Right lobe of liver (tissue), 6 donors: ENCODE data around the gene C15orf40. TPM values are rescaled to one million over a fixed set of nuclear protein-coding genes. Genes with fewer than 3 reads are reported as not detected.

Source experiments
- ATAC-seq, 4 donors: fragments of 200-7000 bp; cut with Tn5 transposase; one replicate each; pipeline ENCODE4 v1.9.1; 2020; ENCODE audit warnings: mild to moderate bottlenecking in 4 of 4, moderate library complexity in 4 of 4
- DNase-seq, 3 donors: peaks; one replicate each; pipeline ENCODE4 v3.0.0-alpha.2; 2020
- H3K27ac ChIP-seq, 3 donors: fragments of 200-600 bp; one replicate each; pipeline ENCODE4 v1.8.0; 2022
- H3K27me3 ChIP-seq, 2 donors: fragments of 200-600 bp; one replicate each; pipeline ENCODE4 v1.8.0; 2022
- H3K36me3 ChIP-seq, 4 donors: fragments of 200-600 bp; sonication (generic) in 1 of 4; one replicate each; pipeline versions ENCODE4 v1.5.1 to v1.8.0; 2017 to 2022; ENCODE audit warnings: control low read depth in 1 of 4
- H3K4me1 ChIP-seq, 4 donors: fragments of 200-600 bp; sonication (generic) in 1 of 4; one replicate each; pipeline versions ENCODE4 v1.5.1 to v1.8.0; 2017 to 2022; ENCODE audit warnings: control low read depth in 1 of 4
- H3K4me3 ChIP-seq, 3 donors: fragments of 200-600 bp; one replicate each; pipeline ENCODE4 v1.8.0; 2022
- H3K9me3 ChIP-seq, 4 donors: fragments of 200-600 bp; sonication (generic) in 1 of 4; one replicate each; pipeline versions ENCODE4 v1.5.1 to v1.8.0; 2017 to 2022; ENCODE audit warnings: control low read depth in 1 of 4
- POLR2A ChIP-seq: fragments of 450-650 bp; IDR thresholded peaks from one replicate; pipeline ENCODE4 v1.6.1; 2017; ENCODE audit warnings: antibody characterized with exemption, mild to moderate bottlenecking
- WGBS: methylation state at CpG from one replicate; pipeline ENCODE4 v1.1.6; 2018; ENCODE audit warnings: low coverage, low lambda C conversion rate; ENCODE audit not compliant: insufficient coverage; ENCODE audit errors: missing lambda C conversion rate; 5-methylcytosine and 5-hydroxymethylcytosine counted together
- intact Hi-C, 2 donors: fragments of 100-400 bp; cut with DNase I; formaldehyde crosslinking; loops; one replicate each; pipeline versions ENCODE4 v1.11.2 to v1.14.1; 2022
- total RNA-seq, 6 experiments: library from RNA; depleted of rRNA in 2 of 6; stranded (reverse); fragments of >200 nt in 2 of 6; fragmentation: NEBNext Ultra II Directional in 3 of 6; extraction: Animal tissue kit (Norgen Biotek cat#: 25700) in 3 of 6; gene quantifications; one replicate each; pipeline versions ENCODE4 v1.1.0 to v1.2.4, GENCODE V29; 2016 to 2023
- TF ChIP-seq, protein P1 (sequence below), 4 donors: fragments of 200-600 bp in 3 of 4; fragments of 450-650 bp in 1 of 4; IDR thresholded peaks; one replicate each; pipeline versions ENCODE4 v1.5.1 to v1.8.0; 2016 to 2022; ENCODE audit warnings: antibody characterized with exemption in 4 of 4, mild to moderate bottlenecking in 2 of 4
- donor health status: DM: no; HTN: yes; CAD: no.
- donor health status: DM: no; HTN: no; CAD: no.
- donor health status: DM: no; HTN: no; CAD: no.
- donor health status: DM: no; HTN: yes; CAD: no.
- donor health status: DM: no; HTN: yes; CAD: no.

C15orf40 gene
- total RNA-seq, 6 experiments from 2014 or later: 7.1 to 10.7 (median 8.6) TPM

DNA sequence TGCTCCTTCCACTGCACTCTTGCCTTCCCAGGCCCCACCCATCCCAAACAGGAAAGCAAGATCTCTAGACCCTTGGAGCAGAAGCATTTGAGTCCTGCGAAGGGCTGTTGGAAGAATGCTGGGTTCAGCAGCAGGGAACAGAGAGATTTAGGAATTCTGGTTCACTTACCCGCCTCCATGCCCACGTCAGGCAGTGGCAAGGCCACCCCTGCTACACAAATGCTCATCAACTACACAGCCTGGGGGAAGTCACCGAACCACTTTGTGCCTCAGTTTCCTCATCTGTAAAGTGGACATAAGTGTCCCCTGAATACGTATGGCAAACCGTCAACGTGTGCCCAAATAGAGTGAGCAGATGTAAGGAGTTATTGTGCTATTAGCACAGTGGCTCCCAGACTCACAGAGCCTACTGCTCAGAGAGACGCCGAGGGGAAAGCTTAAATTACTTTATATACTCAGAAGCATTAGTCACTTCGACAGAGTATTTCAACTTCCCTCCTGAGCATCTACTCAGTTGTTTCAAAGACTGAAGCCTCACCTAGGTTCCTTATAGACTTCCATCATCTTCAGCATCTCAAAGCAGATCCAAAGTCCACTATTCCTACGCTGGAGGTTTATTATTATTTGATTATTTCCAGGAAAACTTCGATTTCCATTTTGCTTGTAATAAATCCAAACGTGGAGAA lies 59.8 kb downstream of the C15orf40 start:
- Histone ChIP-seq H3K27ac (peak overlapping the region in 2 of 3 donors; percentile 70 to 74), H3K4me1 (peaks cover 0 to 12% (median under 1%) of the 10 kb centered on the region in 4 donors), H3K36me3 (no peaks in the 10 kb centered on the region), H3K27me3 (no peaks in the 10 kb centered on the region), H3K4me3 (peak overlapping the region; percentile 59 to 67 (median 62)), H3K9me3 (no peaks in the 10 kb centered on the region)
- peak; percentile 5 to 56 (median 8) for ATAC-seq
- no peak for DNase-seq
- no peak for TF ChIP-seq POLR2A
- TF ChIP-seq, protein P1, sequence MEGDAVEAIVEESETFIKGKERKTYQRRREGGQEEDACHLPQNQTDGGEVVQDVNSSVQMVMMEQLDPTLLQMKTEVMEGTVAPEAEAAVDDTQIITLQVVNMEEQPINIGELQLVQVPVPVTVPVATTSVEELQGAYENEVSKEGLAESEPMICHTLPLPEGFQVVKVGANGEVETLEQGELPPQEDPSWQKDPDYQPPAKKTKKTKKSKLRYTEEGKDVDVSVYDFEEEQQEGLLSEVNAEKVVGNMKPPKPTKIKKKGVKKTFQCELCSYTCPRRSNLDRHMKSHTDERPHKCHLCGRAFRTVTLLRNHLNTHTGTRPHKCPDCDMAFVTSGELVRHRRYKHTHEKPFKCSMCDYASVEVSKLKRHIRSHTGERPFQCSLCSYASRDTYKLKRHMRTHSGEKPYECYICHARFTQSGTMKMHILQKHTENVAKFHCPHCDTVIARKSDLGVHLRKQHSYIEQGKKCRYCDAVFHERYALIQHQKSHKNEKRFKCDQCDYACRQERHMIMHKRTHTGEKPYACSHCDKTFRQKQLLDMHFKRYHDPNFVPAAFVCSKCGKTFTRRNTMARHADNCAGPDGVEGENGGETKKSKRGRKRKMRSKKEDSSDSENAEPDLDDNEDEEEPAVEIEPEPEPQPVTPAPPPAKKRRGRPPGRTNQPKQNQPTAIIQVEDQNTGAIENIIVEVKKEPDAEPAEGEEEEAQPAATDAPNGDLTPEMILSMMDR (IDR thresholded peaks at IDR 0.05): no peak
- WGBS: 7% methylated on average over 9 of the region's 13 CpGs
- intact Hi-C loops: no loop called here

DNA sequence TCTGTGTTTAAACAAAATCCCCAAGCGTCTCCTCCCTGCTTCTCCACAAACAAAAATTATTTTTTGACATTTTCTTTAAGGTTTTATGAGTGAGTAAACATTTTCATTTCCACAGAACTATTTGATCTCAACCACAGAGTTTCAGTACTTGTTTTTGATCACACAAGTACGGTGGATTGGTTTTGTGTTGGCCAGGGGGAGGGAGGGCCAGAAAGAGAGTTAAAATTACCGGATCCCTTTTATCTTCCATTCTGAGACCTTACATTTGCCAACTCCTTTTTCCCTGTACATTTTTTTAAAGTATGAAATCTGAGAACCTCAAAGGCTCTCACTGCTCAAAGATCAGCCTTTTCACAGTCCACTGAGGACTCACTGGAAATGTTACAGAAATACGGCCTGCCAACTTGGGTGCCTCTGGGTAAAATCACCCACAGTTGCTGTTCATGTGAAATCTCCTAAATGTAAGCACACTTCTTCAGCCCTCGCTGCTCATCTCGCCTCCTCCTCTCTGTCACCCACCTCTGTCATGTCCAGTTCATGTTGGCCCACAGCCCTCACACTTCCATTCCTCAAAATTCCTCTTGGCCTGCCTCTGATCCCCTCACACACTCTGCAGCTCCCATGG lies 60.6 kb downstream of the C15orf40 start:
- ATAC-seq (peak in 3 of 4 donors; percentile 2 to 7 (median 6)), DNase-seq (no peak)
- intact Hi-C loops: no loop called here
- 27% methylated on average over 6 of the region's 6 CpGs for WGBS
- Histone ChIP-seq H3K36me3 (no peaks in the 10 kb centered on the region), H3K9me3 (no peaks in the 10 kb centered on the region), H3K27me3 (no peaks in the 10 kb centered on the region), H3K4me1 (peaks cover 0 to 13% (median 3%) of the 10 kb centered on the region in 4 donors), H3K27ac (peak overlapping the region in 1 of 3 donors; percentile 70), H3K4me3 (peak overlapping the region in 2 of 3 donors; percentile 62 to 67)
- TF ChIP-seq, protein P1 (IDR thresholded peaks at IDR 0.05): no peak
- no peak for TF ChIP-seq POLR2A

DNA sequence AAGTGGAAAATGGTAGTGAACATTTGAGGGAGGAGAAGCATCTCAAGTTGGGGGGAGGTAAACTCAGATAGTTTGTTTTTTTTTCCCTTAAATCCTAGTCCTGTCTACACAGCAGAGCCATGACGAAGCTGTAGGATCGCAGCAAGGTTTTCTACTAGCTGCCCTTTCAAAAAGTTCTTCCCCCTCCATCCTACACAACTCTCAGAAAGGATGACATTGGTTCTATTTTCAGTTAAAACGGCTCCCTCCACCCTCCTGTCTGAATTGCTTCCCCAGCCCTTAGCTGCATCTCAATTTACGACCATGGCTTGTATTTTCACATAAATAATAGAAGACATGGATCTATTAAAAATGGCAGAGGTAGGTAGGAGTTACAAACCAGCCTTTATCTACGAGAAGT lies 61.1 kb downstream of the C15orf40 start:
- Histone ChIP-seq H3K27ac (peak overlapping the region in 1 of 3 donors; percentile 70), H3K4me1 (peaks cover 0 to 16% (median 3%) of the 10 kb centered on the region in 4 donors), H3K9me3 (no peaks in the 10 kb centered on the region), H3K4me3 (peak overlapping the region in 1 of 3 donors; percentile 67), H3K27me3 (no peaks in the 10 kb centered on the region), H3K36me3 (no peaks in the 10 kb centered on the region)
- TF ChIP-seq POLR2A: no peak
- TF ChIP-seq, protein P1 (IDR thresholded peaks at IDR 0.05): no peak
- intact Hi-C loops: no loop called here
- ATAC-seq (no peak), DNase-seq (no peak)
- 63% methylated on average over 5 of the region's 5 CpGs for WGBS

DNA sequence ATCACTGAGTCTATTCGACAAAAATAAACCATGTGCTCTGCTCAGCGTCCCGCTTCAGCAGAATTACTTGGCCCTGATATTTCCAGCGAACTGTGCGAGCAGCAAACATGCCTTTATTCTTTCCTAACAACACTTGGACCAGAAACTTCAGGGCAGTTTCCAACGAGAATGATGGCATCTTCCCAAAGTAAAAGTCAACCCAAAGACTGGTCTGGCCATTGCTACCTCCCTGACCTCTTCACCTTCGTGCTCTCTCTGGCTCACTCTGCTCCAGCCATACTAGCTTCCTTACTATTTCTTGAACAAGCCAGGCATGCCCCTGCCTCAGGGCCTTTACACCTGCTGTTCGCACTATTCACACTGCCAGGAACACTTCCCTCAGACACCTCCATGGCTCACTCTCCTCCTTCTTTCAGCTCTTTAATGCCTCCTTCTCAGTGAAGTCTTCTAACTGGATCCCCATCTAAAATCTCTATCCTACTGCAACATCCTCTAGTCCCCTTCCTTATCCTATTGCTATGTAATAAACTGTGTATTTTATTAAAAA lies 65.2 kb downstream of the C15orf40 start:
- ATAC-seq (peak in 2 of 4 donors; percentile 11 to 54), DNase-seq (no peak)
- intact Hi-C loops: no loop called here
- no peak overlapping the region for H3K27ac ChIP-seq
- no peaks in the 10 kb centered on the region for H3K36me3 ChIP-seq
- H3K27me3 ChIP-seq: no peaks in the 10 kb centered on the region
- H3K9me3 ChIP-seq: no peaks in the 10 kb centered on the region
- peaks cover 0 to 30% (median 12%) of the 10 kb centered on the region in 4 donors for H3K4me1 ChIP-seq
- H3K4me3 ChIP-seq: no peak overlapping the region
- WGBS: 45% methylated on average over 6 of the region's 8 CpGs
- TF ChIP-seq, protein P1 (IDR thresholded peaks at IDR 0.05): no peak
- TF ChIP-seq POLR2A: no peak
